ACHN (cell line): ENCODE results near the gene PPP4R4.
"Not testable (repeated sequence)": the region's sequence is repeated elsewhere in the genome, so short reads cannot be mapped to it uniquely, and the experiment has no call there.

Experiments
- DNase-seq: peaks from one replicate; pipeline ENCODE4 v3.0.0-alpha.2; 2015
- in situ Hi-C: cut with HindIII; loops from 2 replicates; pipeline ENCODE4 v1.10.0; 2017; ENCODE audit warnings: low sequenced_read_pairs, low pct_ligation_motif_present, low pct_unique_long_range_greater_than_20kb

Gene PPP4R4

DNA sequence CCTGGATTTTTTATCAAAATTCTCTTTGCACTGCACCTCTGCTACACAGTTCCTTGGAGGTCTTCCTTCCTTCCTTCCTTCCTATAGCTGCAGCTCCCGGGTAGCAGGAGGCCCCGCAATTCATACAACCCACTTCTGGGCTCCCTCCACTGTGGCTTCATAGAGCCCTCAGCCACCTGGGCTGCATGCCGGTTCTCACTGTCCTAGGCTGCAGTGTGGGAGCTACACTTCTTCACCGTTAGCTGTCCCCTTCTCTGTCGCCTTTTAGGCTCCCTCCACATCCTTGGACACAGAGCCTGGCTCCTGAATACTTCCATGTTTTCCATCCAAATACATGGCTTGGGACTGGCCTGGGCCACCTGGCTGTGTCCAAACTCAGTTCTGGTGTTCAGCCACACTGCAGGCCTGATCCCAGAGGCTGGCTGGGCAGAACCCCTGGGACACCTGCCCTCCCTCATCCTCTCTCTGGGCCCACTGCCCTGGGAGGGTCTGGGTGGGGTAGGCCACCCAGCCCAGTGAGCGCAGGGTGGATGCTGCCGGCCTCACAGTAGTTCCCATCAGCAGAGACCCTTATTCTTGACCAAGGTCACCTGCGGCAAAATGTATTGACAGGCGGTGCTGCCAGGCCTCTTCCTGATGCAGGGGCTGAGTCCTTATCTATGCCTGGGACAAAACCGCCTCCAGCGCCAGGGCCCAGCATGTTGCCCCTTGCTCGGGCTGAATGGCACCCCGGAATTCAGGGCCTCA, 117.2 kb downstream of the PPP4R4 start:
- in situ Hi-C loops, result no loop called here
- DNase-seq, result no peak

DNA sequence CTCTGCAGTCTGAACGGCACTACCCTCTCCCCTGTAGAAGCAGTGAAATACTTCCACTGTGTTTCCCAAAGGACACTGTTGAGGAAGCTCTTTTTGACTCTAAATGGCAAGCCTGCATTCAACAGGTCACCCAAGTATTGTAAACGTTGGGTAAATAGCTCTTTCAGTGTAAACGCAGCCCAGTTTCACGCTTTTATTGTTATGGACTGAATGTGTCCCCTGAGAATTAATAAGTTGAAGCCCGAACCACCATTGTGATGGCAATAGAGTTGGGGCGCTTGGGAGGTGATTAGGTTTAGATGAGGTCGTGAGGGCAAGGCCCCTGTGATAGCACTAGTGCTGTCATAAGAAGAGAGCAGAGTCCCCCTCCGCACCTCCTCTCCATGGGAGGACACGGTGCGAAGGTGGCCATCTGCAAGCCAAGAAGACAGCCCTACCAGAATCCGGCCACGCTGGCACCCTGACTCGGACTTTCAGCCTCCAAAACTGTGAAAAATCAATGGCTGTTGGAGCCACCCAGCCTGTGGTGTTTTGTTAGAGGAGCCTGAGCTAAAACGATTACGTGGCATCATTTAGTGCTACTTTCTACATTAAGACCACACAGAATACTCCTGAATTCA, 117.9 kb downstream of the PPP4R4 start:
- in situ Hi-C loops, result no loop called here
- DNase-seq, result no peak

DNA sequence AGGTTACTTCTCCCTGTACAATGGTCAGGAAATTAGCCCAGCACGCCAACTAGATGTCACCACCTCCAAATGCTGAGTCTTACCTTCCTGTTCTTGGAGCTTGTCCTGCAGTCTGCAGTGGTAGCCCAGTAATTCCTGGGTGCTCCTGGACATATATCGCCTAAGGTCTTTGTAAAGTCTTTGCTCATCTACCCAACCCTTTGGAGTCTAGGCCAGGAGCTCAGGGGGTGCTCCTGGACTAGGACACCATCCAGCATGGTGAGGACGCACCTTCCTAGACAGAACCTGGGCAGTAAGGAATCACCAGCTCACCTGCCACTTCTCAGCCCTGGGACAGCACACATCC, 118.4 kb downstream of the PPP4R4 start:
- no peak for DNase-seq
- in situ Hi-C loops, result no loop called here

DNA sequence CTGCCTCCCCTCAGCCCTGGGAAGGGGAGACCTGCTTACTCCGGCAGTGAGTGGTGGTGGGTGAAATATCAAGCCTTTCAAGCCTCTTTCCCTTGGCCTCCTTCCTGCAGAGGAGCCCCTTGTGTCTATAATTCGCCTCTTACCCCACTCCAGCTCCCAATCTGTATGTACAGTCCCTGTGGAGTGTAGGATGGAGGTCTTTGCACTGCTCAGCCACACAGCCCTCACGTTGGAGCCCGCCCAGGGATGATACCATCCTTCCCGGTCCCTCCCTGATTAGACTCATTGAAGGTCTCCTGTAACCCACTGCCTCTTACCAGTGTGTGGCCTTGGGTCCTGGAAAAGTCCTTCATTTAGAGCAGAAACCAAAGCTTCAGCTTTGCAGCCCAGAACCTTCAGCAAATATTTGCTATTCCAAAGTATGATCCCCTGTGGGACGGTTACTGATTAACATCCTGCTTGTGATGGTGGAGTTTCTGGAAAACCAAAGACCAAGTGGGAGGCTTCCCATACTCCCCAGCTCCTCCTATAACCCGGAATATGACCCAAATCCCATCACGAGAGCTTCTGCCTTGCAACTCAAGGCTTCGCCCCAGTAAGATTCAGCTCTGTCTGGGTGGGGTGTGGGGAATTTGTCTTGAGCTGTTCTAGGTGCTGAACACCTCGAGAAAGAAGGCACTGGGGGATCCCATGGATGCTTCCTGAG, 118.9 kb downstream of the PPP4R4 start, which contains the start of gene SERPINA10:
SERPINA10 (minus strand) TSS at position 397 of the 706 bp plus-strand sequence. CDS start 2,675 bp downstream, outside the sequence.
- DNase-seq, result no peak
- in situ Hi-C loops, result no loop called here

DNA sequence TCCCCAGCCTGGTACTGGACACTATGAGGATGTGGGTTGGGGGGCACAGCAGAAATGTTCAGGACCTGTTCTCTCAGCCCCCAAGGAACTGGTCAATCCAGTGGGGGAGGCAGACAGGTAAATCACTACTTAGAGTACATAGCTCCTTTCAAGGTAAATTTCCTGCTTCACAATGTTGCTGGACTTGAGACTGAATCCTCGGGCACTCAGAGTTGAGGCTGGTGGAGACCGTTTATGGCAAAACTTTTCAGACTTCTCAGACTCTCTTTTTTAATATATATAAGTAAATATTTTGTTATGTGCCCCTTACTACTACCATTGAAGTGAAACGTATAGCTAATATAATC, 119.4 kb downstream of the PPP4R4 start:
- no peak for DNase-seq
- in situ Hi-C loops, result no loop called here

DNA sequence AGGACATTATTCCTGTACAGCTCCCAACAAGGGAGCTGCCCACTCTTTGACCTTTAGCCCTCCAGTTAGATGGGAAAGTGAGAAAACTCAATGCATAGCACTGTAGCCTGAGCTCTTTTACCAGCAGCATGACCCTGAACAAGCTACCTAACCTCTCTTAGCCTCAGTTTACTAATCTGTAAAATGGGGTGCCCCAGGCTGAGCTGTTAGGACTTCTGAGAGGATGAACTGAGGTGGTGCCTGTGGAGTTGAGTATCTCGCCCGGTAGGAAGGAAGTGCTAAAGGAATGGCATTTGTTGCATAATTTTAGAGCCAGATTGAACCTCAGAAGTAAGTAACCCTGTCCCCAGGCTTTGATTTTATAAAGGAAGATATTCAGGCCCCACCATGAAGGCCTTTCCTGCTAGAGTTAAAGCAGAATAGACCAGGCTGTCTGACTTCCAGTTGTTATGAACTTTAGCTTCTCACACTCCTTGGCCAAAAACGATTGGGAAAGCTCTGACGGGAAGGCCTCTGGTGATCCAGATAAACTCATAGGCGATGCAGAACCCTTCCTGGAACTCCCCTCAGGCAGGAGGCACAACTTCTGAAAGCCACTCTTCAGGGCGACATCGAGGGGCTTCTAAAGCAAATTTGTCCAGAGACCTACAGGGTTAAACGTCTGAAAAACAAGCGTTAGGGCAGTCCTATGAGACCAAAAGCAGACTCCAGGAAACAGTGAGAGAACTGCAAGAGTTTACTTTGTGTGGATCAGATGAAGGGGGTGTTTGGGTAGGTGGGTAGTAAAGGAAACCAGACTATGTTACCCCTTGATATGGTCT, 121.4 kb downstream of the PPP4R4 start:
- DNase-seq, result no peak
- in situ Hi-C loops, result no loop called here

DNA sequence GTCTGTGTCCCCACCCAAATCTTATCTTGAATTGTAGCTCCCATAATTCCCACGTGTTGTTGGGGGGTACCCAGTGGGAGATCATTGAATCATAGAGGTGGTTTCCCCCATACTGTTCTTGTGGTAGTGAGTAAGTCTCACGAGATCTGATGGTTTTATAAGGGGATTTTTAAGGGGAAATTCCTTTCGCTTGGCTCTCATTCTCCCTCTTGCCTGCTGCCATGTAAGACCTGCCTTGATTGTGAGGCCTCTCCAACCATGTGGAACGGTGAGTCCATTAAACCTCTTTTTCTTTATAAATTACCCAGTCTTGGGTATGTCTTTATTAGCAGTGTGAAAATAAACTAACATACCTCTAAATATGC, 122.0 kb downstream of the PPP4R4 start:
- DNase-seq, in situ Hi-C loops: not testable (repeated sequence)

DNA sequence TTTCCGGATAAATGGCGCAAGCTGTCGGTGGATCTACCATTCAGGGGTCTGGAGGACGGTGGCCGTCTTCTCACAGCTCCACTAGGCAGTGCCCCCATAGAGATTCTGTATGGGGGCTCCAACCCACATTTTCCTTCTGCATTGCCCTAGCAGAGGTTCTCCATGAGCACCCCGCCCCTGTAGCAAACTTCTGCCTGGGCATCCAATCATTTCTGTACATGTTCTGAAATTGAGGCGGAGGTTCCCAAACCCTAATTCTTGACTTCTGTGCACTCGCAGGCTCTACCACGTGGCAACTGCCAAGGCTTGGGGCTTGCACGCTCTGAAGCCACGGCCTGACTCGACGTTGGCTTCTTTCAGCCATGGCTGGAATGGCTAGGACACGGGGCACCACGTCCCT, 124.0 kb downstream of the PPP4R4 start:
- in situ Hi-C loops, result no loop called here

DNA sequence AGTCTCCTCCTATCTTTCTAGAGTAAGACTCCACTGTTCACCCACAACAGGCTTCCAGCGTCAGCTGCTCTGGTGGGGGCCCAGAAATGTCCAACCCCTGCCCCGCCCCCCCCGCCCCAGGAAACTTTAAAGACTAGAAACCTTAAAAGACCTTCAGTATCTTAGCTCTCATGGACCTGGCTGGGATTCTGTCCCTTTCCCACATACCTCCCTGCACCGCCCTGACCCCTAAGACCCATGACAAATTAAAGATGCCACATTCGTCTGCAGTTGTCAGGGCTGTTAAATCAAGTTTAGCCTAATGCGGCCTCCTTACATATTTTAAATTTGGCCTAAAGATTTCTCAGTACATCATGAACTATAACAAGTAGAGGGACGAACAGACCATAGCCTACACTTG, 129.0 kb downstream of the PPP4R4 start:
- in situ Hi-C loops, result no loop called here
- DNase-seq, result no peak

More for the DNA sequence above, 124.0 kb downstream of the PPP4R4 start:
- DNase-seq, result no peak

DNA sequence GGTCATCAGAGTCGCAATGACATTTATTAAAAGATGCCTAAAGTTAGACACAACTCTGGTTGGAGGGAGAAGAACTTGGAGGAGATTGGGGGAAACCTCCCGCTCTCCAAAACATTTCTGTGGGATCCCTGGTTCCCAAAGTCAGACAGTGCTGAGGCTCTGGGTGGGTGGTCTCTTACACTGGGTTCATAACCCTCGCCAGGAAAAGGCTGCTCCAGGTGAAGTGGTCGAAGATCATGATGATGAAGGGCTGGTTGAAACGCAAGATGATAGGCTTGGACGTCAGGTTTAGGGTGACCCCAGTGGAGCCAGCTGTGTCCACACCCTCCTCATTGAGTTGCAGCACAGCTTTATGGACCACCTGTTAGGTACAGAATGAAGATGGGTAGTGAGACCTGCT, 130.1 kb downstream of the PPP4R4 start:
- DNase-seq, result no peak
- in situ Hi-C loops, result no loop called here

DNA sequence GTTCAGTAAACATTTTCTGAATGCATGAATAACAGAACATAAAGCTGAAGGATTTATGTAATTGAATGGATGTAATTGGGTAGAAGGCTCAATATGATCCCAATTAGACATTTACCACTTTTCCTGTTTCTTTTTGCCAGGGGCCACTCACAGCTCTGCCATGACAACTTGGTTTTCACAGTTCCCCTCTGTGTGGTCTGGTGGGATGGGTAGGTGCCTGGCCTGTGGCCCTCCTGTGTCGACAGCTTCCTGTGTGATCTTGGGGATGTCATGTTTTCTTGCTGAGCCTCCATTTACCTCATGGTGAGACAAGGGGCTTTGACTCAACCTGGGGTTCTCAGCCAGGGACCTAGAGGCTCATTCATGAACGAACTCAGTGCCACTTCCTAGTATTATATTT, 131.5 kb downstream of the PPP4R4 start:
- in situ Hi-C loops, result no loop called here
- DNase-seq, result no peak

DNA sequence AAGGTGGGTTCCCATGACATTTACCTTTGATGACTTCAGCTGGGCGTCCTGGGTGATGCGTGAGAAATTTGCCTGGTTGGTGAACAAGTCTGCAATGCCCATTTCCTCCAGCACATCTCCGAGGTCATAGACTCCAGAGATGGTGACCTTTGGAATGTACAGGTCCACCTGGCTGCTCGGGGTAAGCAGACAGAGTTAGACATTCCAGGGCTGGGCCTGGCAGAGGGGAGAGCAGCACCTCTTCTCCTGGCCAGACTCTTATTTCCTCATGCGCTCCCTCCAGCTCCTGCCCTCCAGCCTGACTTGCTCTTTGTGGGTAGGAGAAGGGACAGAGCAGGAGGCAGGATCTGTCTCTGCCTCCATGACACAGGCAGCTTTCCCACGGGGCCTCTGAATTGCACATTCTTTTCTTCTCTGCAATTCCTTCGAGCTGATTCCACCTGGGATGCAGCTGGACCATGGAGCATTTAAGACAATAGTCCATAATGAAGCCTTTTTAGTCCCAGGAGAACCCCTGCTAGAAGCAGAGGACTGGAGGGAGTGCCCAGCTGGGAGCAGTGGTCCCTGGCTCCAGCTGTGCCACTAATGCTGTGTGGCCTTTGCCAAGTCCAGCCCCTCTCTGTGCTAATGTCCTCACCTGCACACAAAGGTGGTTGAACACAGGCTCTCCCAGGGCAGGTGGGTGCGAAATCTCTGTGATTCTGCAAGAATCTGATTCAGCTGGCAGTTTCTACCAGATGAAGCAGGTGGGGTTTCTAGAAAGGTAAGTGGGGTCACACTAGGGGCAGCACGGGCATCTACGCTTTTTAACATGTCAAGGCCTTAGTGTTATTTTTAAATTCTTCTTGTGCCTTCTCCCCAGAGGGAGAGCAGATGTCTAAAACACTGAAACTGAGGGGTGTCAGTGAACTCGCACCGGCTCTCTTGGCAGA, 132.2 kb downstream of the PPP4R4 start:
- in situ Hi-C loops, result no loop called here

DNA sequence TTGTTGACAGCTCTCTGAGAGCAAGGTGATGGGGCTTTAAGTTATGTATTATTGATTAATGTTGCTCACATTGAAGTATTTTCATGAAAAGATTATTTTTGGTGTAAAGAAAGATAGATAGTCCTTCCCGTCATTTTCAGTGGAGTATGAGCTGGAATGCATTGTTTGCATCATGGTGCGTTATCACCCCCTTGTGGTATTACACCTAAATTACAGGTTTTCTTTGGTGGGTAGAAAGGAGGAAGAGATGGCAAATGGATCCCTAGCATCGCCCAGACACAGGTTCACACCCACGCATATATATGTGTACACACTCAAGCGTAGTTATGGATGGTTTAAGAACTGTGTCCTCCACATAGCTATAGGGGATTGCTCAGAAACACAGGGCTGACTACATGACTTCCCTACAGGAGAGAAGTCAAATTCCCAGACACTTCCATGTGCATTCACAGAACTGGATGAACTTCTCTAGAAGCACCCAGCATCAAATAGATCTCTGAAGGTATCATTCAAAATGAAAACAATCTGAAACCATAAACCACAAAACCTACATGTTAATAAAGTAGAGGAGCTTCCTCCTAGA, 133.4 kb downstream of the PPP4R4 start:
- DNase-seq, result peak; percentile 24

More for the DNA sequence above, 132.2 kb downstream of the PPP4R4 start:
- no peak for DNase-seq

DNA sequence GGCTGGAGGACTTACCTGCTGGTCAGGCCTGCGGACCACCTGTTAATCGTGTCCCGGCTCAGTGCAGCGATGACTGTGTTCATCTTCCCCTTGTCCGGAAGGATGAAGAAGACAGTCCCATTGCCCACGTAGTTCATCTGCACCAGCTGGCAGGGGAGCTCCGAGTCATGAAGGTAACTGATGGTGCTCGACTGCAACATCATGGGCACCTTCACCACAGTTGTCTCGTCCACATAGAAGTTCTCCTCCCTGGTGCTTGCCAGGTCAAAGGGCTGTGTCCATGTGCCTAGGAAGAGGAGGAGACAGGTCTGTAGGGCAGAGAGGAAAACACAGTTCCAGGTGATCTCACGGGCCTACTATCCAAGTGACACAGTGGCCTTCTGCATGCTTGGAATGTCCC, 135.6 kb downstream of the PPP4R4 start:
- in situ Hi-C loops, result no loop called here
- DNase-seq, result no peak

More for the DNA sequence above, 133.4 kb downstream of the PPP4R4 start:
- in situ Hi-C loops, result no loop called here

DNA sequence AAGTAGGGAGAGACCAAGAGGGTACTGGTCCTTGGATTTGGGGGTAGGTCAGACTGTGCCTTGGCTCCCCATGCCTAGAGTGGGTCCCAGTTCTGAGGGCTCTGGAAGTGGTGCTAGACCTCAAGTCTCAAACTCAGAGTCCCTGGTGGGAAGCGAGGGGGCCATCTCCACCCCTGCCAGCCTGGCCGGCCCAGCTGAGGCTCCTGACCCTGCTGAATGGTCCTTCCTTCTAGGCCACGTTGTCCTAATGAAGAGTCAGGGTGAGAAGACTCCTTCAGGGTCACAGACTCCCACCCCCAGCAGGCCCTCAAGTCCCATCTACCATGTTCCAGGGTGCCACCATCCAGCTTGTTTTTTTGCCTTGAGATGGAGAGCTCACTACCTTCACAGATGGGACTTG, 136.1 kb downstream of the PPP4R4 start:
- no peak for DNase-seq
- in situ Hi-C loops, result no loop called here

DNA sequence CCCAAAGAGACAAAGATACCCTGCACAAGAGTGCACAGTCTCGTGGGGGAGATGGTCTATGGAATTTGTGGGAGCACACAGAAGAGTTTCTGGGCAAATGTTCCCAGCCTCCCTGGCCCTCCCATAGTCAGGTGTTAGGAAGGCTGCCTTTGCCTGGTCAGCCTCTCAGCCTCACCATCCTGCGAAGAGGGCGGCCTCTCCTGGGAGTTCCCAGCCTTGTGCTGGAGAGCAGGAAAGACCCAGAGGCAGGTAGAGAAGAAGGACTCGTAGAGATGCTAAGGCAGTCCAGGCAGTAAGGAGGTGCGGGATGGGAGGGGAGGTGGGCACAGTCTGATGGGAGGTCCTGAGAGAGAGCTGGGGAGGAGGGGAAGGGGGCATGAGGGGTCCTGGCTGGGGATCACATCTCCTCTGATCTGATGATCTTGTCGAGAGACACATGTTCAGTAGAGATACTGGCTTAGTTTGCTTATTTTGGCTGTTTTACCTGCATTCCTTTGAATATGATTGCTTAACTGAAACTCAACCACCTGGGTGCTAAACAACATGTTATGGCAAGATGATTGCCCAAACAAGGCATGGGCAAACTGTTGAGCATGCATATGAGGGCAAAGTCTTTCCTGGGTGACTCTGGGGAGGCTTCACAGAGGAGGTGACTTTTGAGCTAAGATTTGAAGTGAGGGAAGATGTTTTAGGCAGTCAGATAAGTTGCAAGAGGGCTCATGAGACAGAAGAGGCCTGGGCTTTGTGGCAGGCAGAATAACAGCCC, 138.5 kb downstream of the PPP4R4 start:
- DNase-seq, result no peak
- in situ Hi-C loops, result no loop called here

DNA sequence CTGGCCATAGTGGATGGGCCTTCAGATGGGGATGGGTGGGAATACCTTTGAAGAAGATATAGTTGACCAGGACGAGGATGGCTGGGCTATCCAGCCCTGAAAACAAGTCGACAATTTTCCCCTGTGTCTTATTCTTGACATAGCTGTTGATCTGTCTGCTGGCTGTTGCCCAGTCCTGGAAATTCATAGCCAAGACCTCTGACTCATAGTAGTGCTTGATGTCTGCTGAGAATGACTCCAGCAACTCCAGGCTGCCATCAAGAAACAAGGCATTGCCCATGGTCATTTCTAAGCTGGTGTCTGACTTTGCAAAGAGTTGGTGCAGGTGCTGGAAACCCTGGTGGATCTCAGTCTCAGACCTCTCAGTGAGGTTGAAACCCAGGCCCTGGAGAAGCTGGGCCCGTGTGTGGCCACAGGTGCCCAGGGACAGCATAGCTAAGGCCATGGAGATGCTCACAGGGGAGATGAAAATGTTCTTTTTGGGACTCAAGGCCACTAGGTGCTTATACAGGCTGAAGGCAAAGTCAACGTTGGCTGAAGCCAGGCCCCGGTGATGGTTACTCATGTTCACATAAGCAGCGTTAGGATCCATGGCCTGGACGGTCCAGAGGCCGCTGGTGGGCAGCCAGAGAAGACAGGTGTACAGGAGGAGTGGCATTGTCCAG, 140.0 kb downstream of the PPP4R4 start:
- DNase-seq, result no peak
- in situ Hi-C loops, result no loop called here
